Muscle of arm (tissue), 12 donors: ENCODE data around the gene XIRP1. TPM values are rescaled to one million over a fixed set of nuclear protein-coding genes. Genes with fewer than 3 reads are reported as not detected.
A peak's percentile ranks its signal among the peaks of the same experiment; 100 is the strongest.

Source experiments
- DNase-seq: peaks from one replicate; pipeline ENCODE4 v3.0.0-alpha.2; 2013
- polyA plus RNA-seq, 12 donors: library from polyadenylated mRNA; unstranded; fragments of 120-200 nt; gene quantifications; one replicate each; pipeline ENCODE4 v1.2.1, GENCODE V29; 2013; ENCODE audit not compliant: insufficient read length in 12 of 12

The XIRP1 gene
- polyA plus RNA-seq, 12 donors, result 45.8 to 329 (median 123) TPM; not detected in 1

GRCh38 chr3:39144748-39145380, 47.5 kb downstream of the XIRP1 start:
- DNase-seq, result no peak

DNA sequence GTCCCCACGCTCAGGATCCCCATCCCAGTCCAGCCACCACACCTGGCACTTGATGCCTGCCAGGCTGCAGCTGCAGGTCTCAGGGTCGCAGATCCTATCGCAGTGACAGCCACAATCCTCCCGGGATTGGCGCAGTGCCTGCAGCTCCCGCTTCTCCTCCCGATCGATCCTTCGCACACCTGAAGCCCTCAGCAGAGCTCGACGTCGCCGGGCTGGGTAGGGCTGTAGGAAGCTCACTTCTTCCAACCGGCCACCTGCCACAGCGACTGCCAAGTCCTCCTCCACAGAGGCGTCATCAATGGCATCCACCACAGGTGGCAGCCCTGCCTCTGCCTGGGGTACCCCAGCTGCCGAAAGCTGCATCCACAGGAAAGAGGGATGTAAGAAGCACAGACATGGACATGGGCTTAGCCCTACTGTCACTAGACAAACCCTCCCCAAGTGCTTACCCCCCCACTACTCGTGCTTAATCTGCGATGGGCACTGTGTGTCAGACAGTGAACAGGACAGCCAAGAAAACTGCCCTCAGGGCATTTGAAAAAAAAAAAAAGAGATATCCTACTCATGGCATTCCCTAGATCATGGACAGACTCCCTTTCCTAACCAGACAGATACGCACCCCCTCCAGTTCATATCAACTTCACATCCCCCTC, 48.2 kb downstream of the XIRP1 start:
- no peak for DNase-seq

GRCh38 chr3:39143051-39143885, 49.1 kb downstream of the XIRP1 start:
- DNase-seq, result no peak

GRCh38 chr3:39142067-39142466, 50.3 kb downstream of the XIRP1 start:
- no peak for DNase-seq

GRCh38 chr3:39141171-39141995, 51.0 kb downstream of the XIRP1 start:
- DNase-seq, result no peak

DNA sequence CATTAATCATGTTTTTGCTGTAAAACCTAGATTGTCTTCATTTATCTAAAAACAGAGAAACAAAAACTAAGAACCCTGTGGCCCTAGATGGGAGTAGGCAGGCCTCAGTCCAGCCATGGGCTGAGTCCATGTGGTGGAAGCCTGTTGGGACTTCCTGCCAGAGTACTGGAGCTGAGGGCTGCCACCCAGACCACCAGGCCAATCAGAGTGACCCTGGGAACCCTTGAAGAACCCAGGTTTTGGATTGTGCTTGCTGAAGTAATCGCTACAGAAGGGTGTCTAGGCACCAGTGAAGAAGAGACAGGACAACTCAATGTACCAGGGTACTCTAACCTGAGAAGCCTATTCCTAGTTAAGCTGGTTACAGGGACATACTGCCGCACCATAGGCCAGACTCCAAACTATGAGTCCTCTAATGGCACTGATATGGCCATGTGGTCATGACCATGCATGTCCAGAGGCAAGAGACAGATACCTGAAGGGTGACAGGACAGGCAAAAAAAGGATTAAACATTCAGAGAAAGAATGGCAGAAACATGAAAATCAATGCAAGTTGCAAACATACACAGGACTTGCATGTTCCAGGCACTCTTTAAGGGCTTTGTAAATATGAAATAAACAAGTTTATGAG, 51.9 kb downstream of the XIRP1 start:
- no peak for DNase-seq

DNA sequence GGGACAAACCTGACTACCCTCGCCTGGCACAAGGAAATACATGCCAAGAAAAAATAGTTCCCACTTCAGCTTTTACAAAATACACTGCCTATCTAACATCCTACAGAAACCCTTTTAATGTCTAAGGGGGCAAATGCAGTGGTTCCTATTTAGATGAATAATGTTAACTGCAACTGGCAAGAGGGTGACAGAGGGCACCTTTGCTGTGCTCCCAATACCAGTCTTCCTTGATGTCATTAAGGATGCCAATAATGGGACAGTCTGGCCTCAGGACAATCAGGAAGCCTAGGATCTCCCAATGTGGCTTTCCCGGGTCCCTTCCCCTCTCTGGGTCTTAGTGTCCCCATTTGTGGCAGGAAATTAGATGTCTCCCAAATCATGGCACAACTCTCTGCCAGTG, 53.0 kb downstream of the XIRP1 start:
- no peak for DNase-seq

DNA sequence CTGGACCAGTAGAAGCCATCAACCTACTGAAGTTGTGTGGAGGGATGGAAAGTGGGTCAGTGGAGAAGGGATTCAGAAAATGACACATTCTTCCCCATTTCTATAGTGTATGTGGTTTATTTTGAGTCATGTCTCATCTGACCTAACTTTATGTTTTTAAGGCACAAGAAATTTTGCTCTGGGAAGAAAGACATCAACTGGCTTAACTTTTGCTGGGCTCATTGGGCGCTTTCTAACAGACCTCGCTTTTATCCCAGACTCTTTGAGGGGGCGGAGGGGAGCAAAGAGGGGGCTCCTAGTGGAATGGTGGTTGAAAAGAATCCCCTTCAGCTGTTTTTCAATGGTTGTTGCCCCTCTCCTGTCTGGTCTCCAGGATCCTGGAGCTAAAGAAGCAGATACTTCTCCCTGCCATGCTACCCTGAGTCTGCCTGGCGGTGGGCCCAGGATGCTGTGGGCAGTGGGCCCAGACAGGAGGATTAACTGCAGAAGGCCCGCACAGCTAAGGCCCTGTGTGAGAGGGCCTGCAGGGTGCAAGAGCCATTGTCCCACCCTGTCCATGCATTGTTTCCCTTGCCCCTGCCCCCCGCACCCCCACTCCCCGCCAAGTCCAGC, 53.5 kb downstream of the XIRP1 start:
- peak; percentile 59 for DNase-seq

GRCh38 chr3:39137991-39138803, 54.2 kb downstream of the XIRP1 start:
- no peak for DNase-seq

DNA sequence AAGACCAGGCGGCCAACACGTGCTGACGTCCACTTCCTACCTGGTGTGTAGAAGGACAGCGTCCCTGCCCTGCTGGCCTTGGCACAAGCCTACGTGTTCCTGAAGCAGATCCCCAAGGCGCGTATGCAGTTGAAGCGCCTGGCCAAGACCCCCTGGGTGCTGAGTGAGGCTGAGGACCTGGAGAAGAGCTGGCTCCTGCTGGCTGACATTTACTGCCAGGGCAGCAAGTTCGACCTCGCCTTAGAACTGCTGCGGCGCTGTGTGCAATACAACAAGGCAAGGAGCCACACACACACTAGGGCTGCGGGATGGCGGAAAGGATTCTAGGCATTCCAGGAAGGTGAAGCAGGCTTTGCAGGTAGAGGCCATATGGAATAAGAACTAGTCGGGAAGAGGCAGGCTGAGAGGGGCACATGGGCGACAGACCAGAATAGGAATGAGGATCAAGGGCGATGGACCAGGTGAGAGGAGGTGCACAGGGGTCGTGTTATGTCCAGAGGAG, 54.9 kb downstream of the XIRP1 start:
- no peak for DNase-seq

DNA sequence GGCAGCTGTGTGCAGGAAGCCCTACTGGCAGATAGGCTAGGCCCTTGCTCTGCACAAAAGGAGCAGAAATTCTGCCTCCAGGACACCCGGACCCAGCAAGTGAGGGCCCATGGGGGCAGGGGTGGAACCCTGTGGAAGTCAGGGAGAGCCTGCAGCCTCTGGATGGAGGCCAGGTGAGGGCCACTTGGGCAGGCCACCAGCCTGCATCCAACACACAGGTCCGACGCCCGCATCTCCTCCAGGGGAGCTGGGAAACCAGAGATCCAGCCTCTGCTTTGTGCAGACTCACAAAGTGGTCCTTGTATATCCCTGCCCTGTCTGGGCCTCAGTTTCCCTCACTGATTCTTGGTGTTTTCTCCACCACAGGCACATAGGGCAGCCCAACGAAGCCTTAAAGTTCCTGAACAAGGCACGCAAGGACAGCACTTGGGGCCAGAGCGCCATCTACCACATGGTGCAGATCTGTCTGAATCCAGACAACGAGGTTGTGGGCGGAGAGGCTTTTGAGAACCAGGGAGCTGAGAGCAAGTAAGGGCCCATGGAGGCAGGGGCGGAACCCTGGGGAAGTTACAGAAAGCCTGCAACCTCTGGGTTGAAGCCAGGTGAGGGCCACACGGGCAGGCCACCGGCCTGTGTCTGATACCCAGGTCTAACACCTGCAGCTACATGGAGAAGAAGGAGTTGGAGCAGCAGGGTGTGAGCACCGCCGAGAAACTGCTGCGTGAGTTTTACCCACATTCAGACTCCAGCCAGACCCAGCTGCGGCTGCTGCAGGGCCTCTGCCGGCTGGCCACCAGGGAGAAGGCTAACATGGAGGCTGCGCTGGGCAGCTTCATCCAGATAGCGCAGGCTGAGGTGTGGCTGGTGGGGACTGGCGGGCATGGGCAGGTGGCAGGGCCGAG, 55.6 kb downstream of the XIRP1 start:
- DNase-seq, result no peak

DNA sequence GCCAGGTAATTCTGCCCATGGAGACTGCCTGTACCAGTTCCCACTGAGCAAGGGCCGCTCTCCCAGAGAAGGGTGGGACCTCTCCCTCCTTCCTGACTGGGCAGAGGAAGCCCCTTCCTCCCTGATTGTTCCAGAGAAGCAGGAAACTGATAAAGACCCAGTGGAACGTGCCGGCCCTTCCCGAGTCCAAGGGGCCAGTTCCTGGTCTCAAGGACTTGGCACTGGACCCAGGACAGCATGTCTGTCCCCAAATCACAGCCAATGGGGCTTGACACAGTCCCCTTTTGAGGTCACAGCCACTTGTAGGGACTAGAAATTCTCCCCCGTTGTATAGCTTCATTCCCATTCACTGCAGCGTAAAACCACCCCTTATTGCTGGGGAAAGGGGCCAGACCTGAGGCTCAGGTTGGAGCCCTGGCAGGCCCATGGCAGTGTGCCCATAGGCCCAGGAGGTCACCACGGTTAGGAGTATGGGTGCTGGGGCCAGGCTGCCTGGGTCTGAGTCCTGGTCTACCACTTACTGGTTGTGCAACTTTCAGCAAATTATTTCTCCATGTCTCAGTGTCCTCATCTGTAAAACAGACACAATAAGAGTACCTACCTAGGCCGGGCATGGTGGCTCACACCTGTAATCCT, 57.1 kb downstream of the XIRP1 start:
- no peak for DNase-seq

- DNase-seq, result no peak
Observed at GRCh38 chr3:39134305-39134704, 58.1 kb downstream of the XIRP1 start.

DNA sequence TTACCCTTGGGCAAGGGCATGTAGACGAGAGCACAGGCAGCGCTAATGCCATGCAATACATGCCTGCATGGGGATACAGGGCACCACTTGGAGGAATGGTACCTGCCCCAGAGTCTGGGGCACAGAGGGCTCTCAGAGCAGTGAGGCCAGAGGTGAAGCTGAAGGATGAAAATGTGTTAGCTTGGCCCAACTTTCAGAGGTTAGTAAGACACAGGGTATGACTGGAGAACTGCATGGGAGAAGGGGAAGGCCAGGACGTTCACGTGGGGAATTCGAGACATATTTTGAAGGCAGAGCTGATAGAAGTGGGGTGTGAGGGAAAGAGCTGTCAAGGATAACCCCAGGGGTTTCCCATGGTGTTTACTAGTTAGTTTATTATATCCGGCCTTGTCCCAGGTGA, 58.6 kb downstream of the XIRP1 start:
- no peak for DNase-seq
